Pancreas (tissue), 10 donors: ENCODE measurements around the gene CFAP47. TPM values are rescaled to one million over a fixed set of nuclear protein-coding genes. Genes with fewer than 3 reads are reported as not detected.
"Not testable (repeated sequence)": the region's sequence is repeated elsewhere in the genome, so short reads cannot be mapped to it uniquely, and the experiment has no call there.

Experiments used
- ATAC-seq, 4 donors: fragments of 200-7000 bp; cut with Tn5 transposase; one replicate each; pipeline versions ENCODE4 v1.8.0 to v1.9.1; 2020; ENCODE audit warnings: mild to moderate bottlenecking in 4 of 4, moderate library complexity in 4 of 4
- DNase-seq, 6 donors: peaks; one replicate each; pipeline ENCODE4 v3.0.0-alpha.2; 2020
- FAIRE-seq: peaks from 2 replicates; lab custom pipeline; 2012; peaks lifted over from hg19 to GRCh38; lab: Jason Lieb, UNC
- H3K27ac ChIP-seq, 4 donors: fragments of 200-600 bp; sonication (generic); 1 replicate in 3 of 4; 2 replicates in 1 of 4; pipeline versions ENCODE4 v1.5.0 to v1.8.0; 2020
- H3K27me3 ChIP-seq, 4 donors: fragments of 200-600 bp; one replicate each; pipeline ENCODE4 v1.8.0; 2021
- H3K36me3 ChIP-seq, 3 donors: fragments of 200-600 bp; sonication (generic) in 1 of 3; one replicate each; pipeline versions ENCODE4 v1.5.0 to v1.8.0; 2020 to 2021
- H3K4me1 ChIP-seq, 3 donors: fragments of 200-600 bp; one replicate each; pipeline ENCODE4 v1.8.0; 2021
- H3K4me3 ChIP-seq, 4 donors: fragments of 200-600 bp; sonication (generic) in 2 of 4; one replicate each; pipeline versions ENCODE4 v1.5.0 to v1.8.0; 2020 to 2021
- H3K9me3 ChIP-seq, 4 donors: fragments of 200-600 bp; one replicate each; pipeline ENCODE4 v1.8.0; 2021
- CTCF ChIP-seq, 4 donors: fragments of 200-600 bp; sonication (generic) in 3 of 4; IDR thresholded peaks; one replicate each; pipeline versions ENCODE4 v1.5.0 to v1.8.0; 2021; ENCODE audit warnings: antibody characterized with exemption in 4 of 4
- WGBS, 2 donors: extraction: QIAGEN DNeasy Blood & Tissue Kit; methylation state at CpG; one replicate each; pipeline ENCODE4 v1.1.7; 2013; 5-methylcytosine and 5-hydroxymethylcytosine counted together
- intact Hi-C, 3 donors: fragments of 100-400 bp; cut with DNase I; formaldehyde crosslinking; loops; one replicate each; pipeline versions ENCODE4 v1.11.1 to v1.14.2; 2022
- polyA plus RNA-seq, 2 donors: library from polyadenylated mRNA; stranded (reverse); fragments of 200-250 nt; gene quantifications; one replicate each; pipeline ENCODE4 v1.2.3, GENCODE V29; 2013
- total RNA-seq, 6 donors: library from RNA; stranded (reverse); fragmentation: NEBNext Ultra II Directional in 4 of 6; extraction: Animal tissue kit (Norgen Biotek cat#: 25700) in 4 of 6; gene quantifications; one replicate each; pipeline versions ENCODE4 v1.2.1 to v1.2.4, GENCODE V29; 2021 to 2023
- donor health status: healthy with polysubstance abuse.
- donor health status: DM: no; HTN: no; CAD: no; lungs with moderate emphysema.
- donor health status: DM: no; HTN: no; CAD: no.
- donor health status: control.
- donor health status: control.
- donor health status: Bipolar disorder and iron deficiency.
- donor health status: DM: yes; HTN: yes; CAD: no.
- donor health status: DM: no; HTN: no; CAD: no.
- donor health status: DM: no; HTN: no; CAD: no.
- donor health status: DM: yes; HTN: yes; CAD: no.

The CFAP47 gene
- total and polyA plus RNA-seq, 8 donors, result 0.04 to 0.09 (median 0.08) TPM; not detected in 4

- intact Hi-C loops, result no loop called here
- DNase-seq (no peak), FAIRE-seq (no peak), ATAC-seq (no peak)
- H3K4me1 ChIP-seq, result no peaks in the 10 kb centered on the region
- no peaks in the 10 kb centered on the region for H3K9me3 ChIP-seq
- no peak overlapping the region for H3K4me3 ChIP-seq
- WGBS, 2 donors, result 48 to 61% methylated on average over 1 of the region's 1 CpG
- no peaks in the 10 kb centered on the region for H3K36me3 ChIP-seq
- no peak for TF ChIP-seq CTCF (IDR thresholded peaks at IDR 0.05)
- H3K27ac ChIP-seq, result no peak overlapping the region
- H3K27me3 ChIP-seq, result no peaks in the 10 kb centered on the region
Observed at GRCh38 chrX:36218801-36219200, 299.3 kb downstream of the CFAP47 start.

GRCh38 chrX:36234840-36235528, 315.4 kb downstream of the CFAP47 start:
- H3K27me3 ChIP-seq, H3K36me3 ChIP-seq, FAIRE-seq, H3K4me1 ChIP-seq, intact Hi-C loops, ATAC-seq, H3K27ac ChIP-seq, H3K9me3 ChIP-seq, H3K4me3 ChIP-seq: not testable (repeated sequence)
- DNase-seq, result peak in 1 of 6 donors; percentile 35
- WGBS, 2 donors, result 86 to 88% methylated on average over 21 of the region's 21 CpGs

- Histone ChIP-seq H3K27ac (no peak overlapping the region), H3K4me1 (no peaks in the 10 kb centered on the region), H3K9me3 (no peaks in the 10 kb centered on the region), H3K27me3 (peaks cover 0 to 8% (median 5%) of the 10 kb centered on the region in 4 donors), H3K4me3 (no peak overlapping the region), H3K36me3 (no peaks in the 10 kb centered on the region)
- no peak for FAIRE-seq
- ATAC-seq, result no peak
- intact Hi-C loops, result no loop called here
- no peak for DNase-seq
- no peak for TF ChIP-seq CTCF (IDR thresholded peaks at IDR 0.05)
- 77 to 88% methylated on average over 1 of the region's 1 CpG for WGBS, 2 donors
Observed at GRCh38 chrX:36241397-36241796, 321.9 kb downstream of the CFAP47 start.

- no peaks in the 10 kb centered on the region for H3K36me3 ChIP-seq
- H3K9me3 ChIP-seq, result no peaks in the 10 kb centered on the region
- ATAC-seq (no peak), DNase-seq (peak in 1 of 6 donors; percentile 39), FAIRE-seq (no peak)
- no peak for TF ChIP-seq CTCF (IDR thresholded peaks at IDR 0.05)
- no peaks in the 10 kb centered on the region for H3K4me1 ChIP-seq
- intact Hi-C loops, result no loop called here
- no peak overlapping the region for H3K27ac ChIP-seq
- no peak overlapping the region for H3K4me3 ChIP-seq
- 80 to 89% methylated on average over 5 of the region's 5 CpGs for WGBS, 2 donors
- H3K27me3 ChIP-seq, result peaks cover 0 to 4% (median 2%) of the 10 kb centered on the region in 4 donors
Observed at GRCh38 chrX:36266155-36266554, 346.6 kb downstream of the CFAP47 start.

- intact Hi-C loops, result no loop called here
- WGBS, 2 donors, result 42 to 45% methylated on average over 1 of the region's 1 CpG
- DNase-seq, result no peak
- H3K27ac ChIP-seq, result no peak overlapping the region
- no peak overlapping the region for H3K4me3 ChIP-seq
- no peaks in the 10 kb centered on the region for H3K36me3 ChIP-seq
- no peaks in the 10 kb centered on the region for H3K9me3 ChIP-seq
- H3K4me1 ChIP-seq, result no peaks in the 10 kb centered on the region
- H3K27me3 ChIP-seq, result peaks cover 0 to 6% (median 0%) of the 10 kb centered on the region in 4 donors
- no peak for ATAC-seq
- TF ChIP-seq CTCF (IDR thresholded peaks at IDR 0.05), result no peak
- FAIRE-seq, result no peak
Observed at GRCh38 chrX:36310136-36310535, 390.6 kb downstream of the CFAP47 start.
